Activated T-helper 2 cell treated with anti-CD3 and anti-CD28 coated beads, Interferon-gamma antibody, Interleukin-2, Interleukin-4, amounts not matched to agents 10 μg/mL and 5 μg/mL and 100 μg/mL, durations not matched to agents 14 hours and 24 hours and 36 hours (primary cell): ENCODE data around the gene CPNE4. TPM values are rescaled to one million over a fixed set of nuclear protein-coding genes. Genes with fewer than 3 reads are reported as not detected.

Experiments
- DNase-seq: peaks from one replicate; pipeline ENCODE4 v3.0.0; 2021; ENCODE audit warnings: low spot score
- H3K27ac Mint-ChIP-seq: one replicate; pipeline ENCODE4 v1.8.0; 2021; ENCODE audit warnings: mixed read lengths
- H3K27me3 Mint-ChIP-seq: one replicate; pipeline ENCODE4 v1.8.0; 2021; ENCODE audit warnings: low read depth, mixed read lengths
- H3K36me3 Mint-ChIP-seq: one replicate; pipeline ENCODE4 v1.8.0; 2021; ENCODE audit warnings: low read depth, mixed read lengths
- H3K4me1 Mint-ChIP-seq: one replicate; pipeline ENCODE4 v1.8.0; 2021; ENCODE audit warnings: low read depth, mixed read lengths
- H3K4me3 Mint-ChIP-seq: one replicate; pipeline ENCODE4 v1.8.0; 2021; ENCODE audit warnings: low read depth, mild to moderate bottlenecking, moderate library complexity, mixed read lengths
- H3K9me3 Mint-ChIP-seq: one replicate; pipeline ENCODE4 v1.8.0; 2021; ENCODE audit warnings: mixed read lengths
- intact Hi-C: fragments of 100-400 bp; cut with micrococcal nuclease; formaldehyde crosslinking; loops from one replicate; pipeline ENCODE4 v1.15.1; 2023
- total RNA-seq: library from RNA; stranded (reverse); gene quantifications from 2 replicates; pipeline ENCODE4 v1.2.3, GENCODE V29; 2022

The CPNE4 gene
- total RNA-seq, 1 donor from 2014 or later: not detected

GRCh38 chr3:131602011-131602779, 432.6 kb downstream of the CPNE4 start:
- Mint-ChIP-seq H3K4me1 (no peaks in the 10 kb centered on the region), H3K27ac (no peak overlapping the region), H3K36me3 (no peaks in the 10 kb centered on the region), H3K4me3 (no peak overlapping the region), H3K9me3 (no peaks in the 10 kb centered on the region), H3K27me3 (peaks cover 21% of the 10 kb centered on the region)
- intact Hi-C loops: no loop called here
- DNase-seq: no peak

- intact Hi-C loops: no loop called here
- DNase-seq: no peak
- no peak overlapping the region for H3K4me3 Mint-ChIP-seq
- no peak overlapping the region for H3K27ac Mint-ChIP-seq
- H3K36me3 Mint-ChIP-seq: no peaks in the 10 kb centered on the region
- no peaks in the 10 kb centered on the region for H3K4me1 Mint-ChIP-seq
- H3K9me3 Mint-ChIP-seq: no peaks in the 10 kb centered on the region
- H3K27me3 Mint-ChIP-seq: peaks cover 23% of the 10 kb centered on the region
These were observed 437.0 kb downstream of the CPNE4 start for GRCh38 chr3:131597816-131598215.

- Mint-ChIP-seq H3K9me3 (no peaks in the 10 kb centered on the region), H3K36me3 (no peaks in the 10 kb centered on the region), H3K27me3 (peaks cover 18% of the 10 kb centered on the region), H3K27ac (no peak overlapping the region), H3K4me1 (no peaks in the 10 kb centered on the region), H3K4me3 (no peak overlapping the region)
- DNase-seq: no peak
- intact Hi-C loops: no loop called here
These were observed 437.9 kb downstream of the CPNE4 start for GRCh38 chr3:131596884-131597283.

GRCh38 chr3:131591394-131592014, 443.3 kb downstream of the CPNE4 start:
- H3K9me3 Mint-ChIP-seq: no peaks in the 10 kb centered on the region
- intact Hi-C loops: no loop called here
- no peaks in the 10 kb centered on the region for H3K4me1 Mint-ChIP-seq
- no peak for DNase-seq
- no peak overlapping the region for H3K27ac Mint-ChIP-seq
- H3K27me3 Mint-ChIP-seq: peaks cover 11% of the 10 kb centered on the region
- no peak overlapping the region for H3K4me3 Mint-ChIP-seq
- H3K36me3 Mint-ChIP-seq: no peaks in the 10 kb centered on the region

- intact Hi-C loops: no loop called here
These were observed 448.5 kb downstream of the CPNE4 start for GRCh38 chr3:131586277-131586676.

GRCh38 chr3:131582438-131582837, 452.4 kb downstream of the CPNE4 start:
- Mint-ChIP-seq H3K4me1 (peaks cover 9% of the 10 kb centered on the region), H3K4me3 (no peak overlapping the region), H3K9me3 (no peaks in the 10 kb centered on the region), H3K27me3 (peaks cover 13% of the 10 kb centered on the region), H3K27ac (no peak overlapping the region), H3K36me3 (no peaks in the 10 kb centered on the region)
- no peak for DNase-seq
- intact Hi-C loops: no loop called here

More at GRCh38 chr3:131586277-131586676, 448.5 kb downstream of the CPNE4 start:
- Mint-ChIP-seq H3K4me1 (peaks cover 2% of the 10 kb centered on the region), H3K27me3 (peaks cover 18% of the 10 kb centered on the region), H3K9me3 (no peaks in the 10 kb centered on the region), H3K36me3 (no peaks in the 10 kb centered on the region), H3K4me3 (no peak overlapping the region), H3K27ac (no peak overlapping the region)
- DNase-seq: no peak

- no peak overlapping the region for H3K4me3 Mint-ChIP-seq
- intact Hi-C loops: no loop called here
- no peaks in the 10 kb centered on the region for H3K36me3 Mint-ChIP-seq
- peaks cover 44% of the 10 kb centered on the region for H3K27me3 Mint-ChIP-seq
- no peak overlapping the region for H3K27ac Mint-ChIP-seq
- DNase-seq: no peak
- H3K4me1 Mint-ChIP-seq: no peaks in the 10 kb centered on the region
- H3K9me3 Mint-ChIP-seq: no peaks in the 10 kb centered on the region
These were observed 466.4 kb downstream of the CPNE4 start for GRCh38 chr3:131568460-131568859.

- intact Hi-C loops: no loop called here
- no peak overlapping the region for H3K27ac Mint-ChIP-seq
- no peaks in the 10 kb centered on the region for H3K4me1 Mint-ChIP-seq
- H3K27me3 Mint-ChIP-seq: peaks cover 52% of the 10 kb centered on the region
- no peak overlapping the region for H3K4me3 Mint-ChIP-seq
- no peaks in the 10 kb centered on the region for H3K36me3 Mint-ChIP-seq
- DNase-seq: no peak
- no peaks in the 10 kb centered on the region for H3K9me3 Mint-ChIP-seq
These were observed 470.0 kb downstream of the CPNE4 start for GRCh38 chr3:131564812-131565211.

GRCh38 chr3:131561511-131561910, 473.3 kb downstream of the CPNE4 start:
- H3K9me3 Mint-ChIP-seq: no peaks in the 10 kb centered on the region
- H3K4me1 Mint-ChIP-seq: no peaks in the 10 kb centered on the region

GRCh38 chr3:131560795-131561194, 474.0 kb downstream of the CPNE4 start:
- intact Hi-C loops: no loop called here
- no peaks in the 10 kb centered on the region for H3K4me1 Mint-ChIP-seq

More at GRCh38 chr3:131561511-131561910, 473.3 kb downstream of the CPNE4 start:
- no peak for DNase-seq
- intact Hi-C loops: no loop called here
- Mint-ChIP-seq H3K27ac (no peak overlapping the region), H3K36me3 (no peaks in the 10 kb centered on the region), H3K27me3 (peaks cover 68% of the 10 kb centered on the region), H3K4me3 (no peak overlapping the region)

GRCh38 chr3:131555456-131555855, 479.4 kb downstream of the CPNE4 start:
- Mint-ChIP-seq H3K27ac (no peak overlapping the region), H3K27me3 (peaks cover 50% of the 10 kb centered on the region), H3K36me3 (no peaks in the 10 kb centered on the region), H3K4me3 (no peak overlapping the region), H3K4me1 (peaks cover 22% of the 10 kb centered on the region), H3K9me3 (no peaks in the 10 kb centered on the region)
- intact Hi-C loops: no loop called here
- DNase-seq: no peak

More at GRCh38 chr3:131560795-131561194, 474.0 kb downstream of the CPNE4 start:
- no peaks in the 10 kb centered on the region for H3K36me3 Mint-ChIP-seq
- no peaks in the 10 kb centered on the region for H3K9me3 Mint-ChIP-seq
- H3K27me3 Mint-ChIP-seq: peaks cover 71% of the 10 kb centered on the region
- H3K4me3 Mint-ChIP-seq: no peak overlapping the region
- H3K27ac Mint-ChIP-seq: no peak overlapping the region
- no peak for DNase-seq

- intact Hi-C loops: no loop called here
- H3K36me3 Mint-ChIP-seq: no peaks in the 10 kb centered on the region
- no peak overlapping the region for H3K4me3 Mint-ChIP-seq
- H3K27ac Mint-ChIP-seq: no peak overlapping the region
- no peak for DNase-seq
- H3K27me3 Mint-ChIP-seq: peaks cover 54% of the 10 kb centered on the region
- no peaks in the 10 kb centered on the region for H3K9me3 Mint-ChIP-seq
- peaks cover 22% of the 10 kb centered on the region for H3K4me1 Mint-ChIP-seq
These were observed 481.1 kb downstream of the CPNE4 start for GRCh38 chr3:131553495-131554247.

- peaks cover 22% of the 10 kb centered on the region for H3K4me1 Mint-ChIP-seq
- no peak overlapping the region for H3K4me3 Mint-ChIP-seq
- DNase-seq: no peak
- intact Hi-C loops: no loop called here
- peaks cover 45% of the 10 kb centered on the region for H3K27me3 Mint-ChIP-seq
- H3K36me3 Mint-ChIP-seq: no peaks in the 10 kb centered on the region
- no peaks in the 10 kb centered on the region for H3K9me3 Mint-ChIP-seq
- no peak overlapping the region for H3K27ac Mint-ChIP-seq
These were observed 483.1 kb downstream of the CPNE4 start for GRCh38 chr3:131551761-131552160.
